GM18870 (cell line): ENCODE measurements around the gene AKAP11.
"Not testable (repeated sequence)": the region's sequence is repeated elsewhere in the genome, so short reads cannot be mapped to it uniquely, and the experiment has no call there.

ENCODE experiments used
- ATAC-seq: cut with Tn5 transposase; IDR thresholded peaks from one replicate; pipeline ENCODE4 v1.9.1; 2021; ENCODE audit warnings: moderate library complexity; ENCODE audit not compliant: unreplicated experiment

Gene AKAP11

GRCh38 chr13:42272115-42272803, at the start of gene AKAP11:
Gene AKAP11 (plus strand): TSS chr13:42272152. CDS start chr13:42286349, 14,197 bp downstream.
- ATAC-seq, result peak; percentile 6

GRCh38 chr13:42223681-42224080, 48.3 kb upstream of the AKAP11 start:
- ATAC-seq, result no peak

- no peak for ATAC-seq
These were observed 46.9 kb upstream of the AKAP11 start for GRCh38 chr13:42225051-42225450.

GRCh38 chr13:42226759-42227158, 45.2 kb upstream of the AKAP11 start:
- not testable (repeated sequence) for ATAC-seq

GRCh38 chr13:42228527-42228926, 43.4 kb upstream of the AKAP11 start:
- ATAC-seq, result no peak

GRCh38 chr13:42229287-42229686, 42.7 kb upstream of the AKAP11 start:
- no peak for ATAC-seq

GRCh38 chr13:42232671-42233070, 39.3 kb upstream of the AKAP11 start:
- no peak for ATAC-seq

GRCh38 chr13:42233726-42234125, 38.2 kb upstream of the AKAP11 start:
- no peak for ATAC-seq

GRCh38 chr13:42239161-42239560, 32.8 kb upstream of the AKAP11 start:
- ATAC-seq, result no peak

- ATAC-seq, result no peak
These were observed 32.3 kb upstream of the AKAP11 start for GRCh38 chr13:42239644-42240043.

- no peak for ATAC-seq
These were observed 25.4 kb upstream of the AKAP11 start for GRCh38 chr13:42246541-42246940.

GRCh38 chr13:42247883-42248282, 24.1 kb upstream of the AKAP11 start:
- no peak for ATAC-seq

- ATAC-seq, result no peak
These were observed 16.1 kb upstream of the AKAP11 start for GRCh38 chr13:42255886-42256285.

GRCh38 chr13:42258747-42259146, 13.2 kb upstream of the AKAP11 start:
- ATAC-seq, result no peak

- ATAC-seq, result no peak
These were observed 12.4 kb upstream of the AKAP11 start for GRCh38 chr13:42259515-42259914.

GRCh38 chr13:42260903-42261654, 10.9 kb upstream of the AKAP11 start:
- ATAC-seq, result no peak

- no peak for ATAC-seq
These were observed 5.5 kb upstream of the AKAP11 start for GRCh38 chr13:42266473-42266872.

GRCh38 chr13:42270160-42270856, 1.6 kb upstream of the AKAP11 start:
- ATAC-seq, result no peak

GRCh38 chr13:42270857-42271215, 1.1 kb upstream of the AKAP11 start:
- ATAC-seq, result no peak

GRCh38 chr13:42271337-42272114, 426 bp upstream of the AKAP11 start:
- peak; percentile 81 for ATAC-seq

- no peak for ATAC-seq
These were observed 838 bp downstream of the AKAP11 start for GRCh38 chr13:42272804-42273175.
